Measurements from ENCODE around the gene PRDM16.

DNA sequence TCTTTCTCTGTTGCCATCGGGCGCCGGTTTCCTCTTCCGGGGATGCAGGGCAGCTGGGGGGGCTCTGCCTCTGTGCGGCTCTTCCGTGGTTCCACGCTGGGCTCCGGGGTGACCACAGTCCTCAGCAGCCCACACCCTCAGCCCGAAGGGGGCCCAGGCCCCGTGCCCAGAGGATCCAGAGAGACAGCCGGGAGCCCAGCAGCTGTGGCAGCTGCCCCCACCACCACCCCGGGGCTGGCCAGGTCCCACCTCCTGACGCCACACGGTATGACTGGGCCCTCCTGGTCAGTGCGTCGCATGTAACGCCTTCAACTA lies 172.2 kb downstream of the PRDM16 start:
- TF ChIP-seq NFYB (CRISPR knock-in tag; conservative IDR thresholded peaks at IDR 0.05; ENCODE audit: low read depth), result no peak
- TF ChIP-seq, protein P1, sequence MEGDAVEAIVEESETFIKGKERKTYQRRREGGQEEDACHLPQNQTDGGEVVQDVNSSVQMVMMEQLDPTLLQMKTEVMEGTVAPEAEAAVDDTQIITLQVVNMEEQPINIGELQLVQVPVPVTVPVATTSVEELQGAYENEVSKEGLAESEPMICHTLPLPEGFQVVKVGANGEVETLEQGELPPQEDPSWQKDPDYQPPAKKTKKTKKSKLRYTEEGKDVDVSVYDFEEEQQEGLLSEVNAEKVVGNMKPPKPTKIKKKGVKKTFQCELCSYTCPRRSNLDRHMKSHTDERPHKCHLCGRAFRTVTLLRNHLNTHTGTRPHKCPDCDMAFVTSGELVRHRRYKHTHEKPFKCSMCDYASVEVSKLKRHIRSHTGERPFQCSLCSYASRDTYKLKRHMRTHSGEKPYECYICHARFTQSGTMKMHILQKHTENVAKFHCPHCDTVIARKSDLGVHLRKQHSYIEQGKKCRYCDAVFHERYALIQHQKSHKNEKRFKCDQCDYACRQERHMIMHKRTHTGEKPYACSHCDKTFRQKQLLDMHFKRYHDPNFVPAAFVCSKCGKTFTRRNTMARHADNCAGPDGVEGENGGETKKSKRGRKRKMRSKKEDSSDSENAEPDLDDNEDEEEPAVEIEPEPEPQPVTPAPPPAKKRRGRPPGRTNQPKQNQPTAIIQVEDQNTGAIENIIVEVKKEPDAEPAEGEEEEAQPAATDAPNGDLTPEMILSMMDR (IDR thresholded peaks at IDR 0.05), result no peak
- TF ChIP-seq, protein P2, sequence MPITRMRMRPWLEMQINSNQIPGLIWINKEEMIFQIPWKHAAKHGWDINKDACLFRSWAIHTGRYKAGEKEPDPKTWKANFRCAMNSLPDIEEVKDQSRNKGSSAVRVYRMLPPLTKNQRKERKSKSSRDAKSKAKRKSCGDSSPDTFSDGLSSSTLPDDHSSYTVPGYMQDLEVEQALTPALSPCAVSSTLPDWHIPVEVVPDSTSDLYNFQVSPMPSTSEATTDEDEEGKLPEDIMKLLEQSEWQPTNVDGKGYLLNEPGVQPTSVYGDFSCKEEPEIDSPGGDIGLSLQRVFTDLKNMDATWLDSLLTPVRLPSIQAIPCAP (CRISPR knock-in tag; IDR thresholded peaks at IDR 0.05), result no peak
- TF ChIP-seq, protein P3, sequence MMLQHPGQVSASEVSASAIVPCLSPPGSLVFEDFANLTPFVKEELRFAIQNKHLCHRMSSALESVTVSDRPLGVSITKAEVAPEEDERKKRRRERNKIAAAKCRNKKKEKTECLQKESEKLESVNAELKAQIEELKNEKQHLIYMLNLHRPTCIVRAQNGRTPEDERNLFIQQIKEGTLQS (CRISPR knock-in tag; conservative IDR thresholded peaks at IDR 0.05), result no peak
- TF ChIP-seq, protein P4, sequence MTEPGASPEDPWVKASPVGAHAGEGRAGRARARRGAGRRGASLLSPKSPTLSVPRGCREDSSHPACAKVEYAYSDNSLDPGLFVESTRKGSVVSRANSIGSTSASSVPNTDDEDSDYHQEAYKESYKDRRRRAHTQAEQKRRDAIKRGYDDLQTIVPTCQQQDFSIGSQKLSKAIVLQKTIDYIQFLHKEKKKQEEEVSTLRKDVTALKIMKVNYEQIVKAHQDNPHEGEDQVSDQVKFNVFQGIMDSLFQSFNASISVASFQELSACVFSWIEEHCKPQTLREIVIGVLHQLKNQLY (CRISPR knock-in tag; IDR thresholded peaks at IDR 0.05), result no peak
- TF ChIP-seq, protein P5, sequence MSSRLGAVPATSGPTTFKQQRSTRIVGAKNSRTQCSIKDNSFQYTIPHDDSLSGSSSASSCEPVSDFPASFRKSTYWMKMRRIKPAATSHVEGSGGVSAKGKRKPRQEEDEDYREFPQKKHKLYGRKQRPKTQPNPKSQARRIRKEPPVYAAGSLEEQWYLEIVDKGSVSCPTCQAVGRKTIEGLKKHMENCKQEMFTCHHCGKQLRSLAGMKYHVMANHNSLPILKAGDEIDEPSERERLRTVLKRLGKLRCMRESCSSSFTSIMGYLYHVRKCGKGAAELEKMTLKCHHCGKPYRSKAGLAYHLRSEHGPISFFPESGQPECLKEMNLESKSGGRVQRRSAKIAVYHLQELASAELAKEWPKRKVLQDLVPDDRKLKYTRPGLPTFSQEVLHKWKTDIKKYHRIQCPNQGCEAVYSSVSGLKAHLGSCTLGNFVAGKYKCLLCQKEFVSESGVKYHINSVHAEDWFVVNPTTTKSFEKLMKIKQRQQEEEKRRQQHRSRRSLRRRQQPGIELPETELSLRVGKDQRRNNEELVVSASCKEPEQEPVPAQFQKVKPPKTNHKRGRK (CRISPR knock-in tag; IDR thresholded peaks at IDR 0.05; ENCODE audit: borderline replicate concordance), result no peak
- no peak for TF ChIP-seq ZNF121 (CRISPR knock-in tag; IDR thresholded peaks at IDR 0.05)
